22Rv1 (cell line): ENCODE measurements around the gene RING1.

Experiments
- CTCF ChIP-seq: fragments of 450-650 bp; IDR thresholded peaks from 2 replicates; pipeline ENCODE4 v1.5.1; 2017; ENCODE audit warnings: mild to moderate bottlenecking
- ZFX ChIP-seq: fragments of 450-650 bp; IDR thresholded peaks from 2 replicates; pipeline ENCODE4 v1.6.1; 2017; ENCODE audit warnings: antibody characterized with exemption, borderline replicate concordance

GRCh38 chr6:33164176-33164575, 44.1 kb upstream of the RING1 start:
- TF ChIP-seq CTCF (no peak), ZFX (no peak)
